ENCODE measurements around the gene L3MBTL3.
"Not testable (repeated sequence)": the region's sequence is repeated elsewhere in the genome, so short reads cannot be mapped to it uniquely, and the experiment has no call there.

L3MBTL3 gene

GRCh38 chr6:130173377-130174004 is 155.1 kb downstream of the L3MBTL3 start:
- not testable (repeated sequence) for DNase-seq (ENCODE audit: low spot score in 2 of 2); H3K27me3 Mint-ChIP-seq; H3K27ac Mint-ChIP-seq; H3K4me3 Mint-ChIP-seq; H3K4me1 Mint-ChIP-seq; H3K36me3 Mint-ChIP-seq; ATAC-seq (ENCODE audit: low read depth)
- H3K9me3 Mint-ChIP-seq = peaks cover 11% of the 10 kb centered on the region

GRCh38 chr6:130176378-130176777 is 158.0 kb downstream of the L3MBTL3 start:
- Mint-ChIP-seq H3K4me1 (no peaks in the 10 kb centered on the region), H3K27ac (no peak overlapping the region), H3K4me3 (no peak overlapping the region), H3K27me3 (no peaks in the 10 kb centered on the region), H3K9me3 (peaks cover 8% of the 10 kb centered on the region), H3K36me3 (peaks cover 5% of the 10 kb centered on the region)
- DNase-seq (ENCODE audit: low spot score in 2 of 2) = no peak
- ATAC-seq (ENCODE audit: low read depth) = no peak

GRCh38 chr6:130178692-130179091 is 160.3 kb downstream of the L3MBTL3 start:
- no peaks in the 10 kb centered on the region for H3K9me3 Mint-ChIP-seq
- no peak for ATAC-seq (ENCODE audit: low read depth)
- peaks cover 3% of the 10 kb centered on the region for H3K4me1 Mint-ChIP-seq
- H3K36me3 Mint-ChIP-seq = no peaks in the 10 kb centered on the region
- no peaks in the 10 kb centered on the region for H3K27me3 Mint-ChIP-seq
- DNase-seq (ENCODE audit: low spot score in 2 of 2) = no peak
- no peak overlapping the region for H3K4me3 Mint-ChIP-seq
- no peak overlapping the region for H3K27ac Mint-ChIP-seq

- no peak overlapping the region for H3K4me3 Mint-ChIP-seq
- H3K27ac Mint-ChIP-seq = no peak overlapping the region
- H3K4me1 Mint-ChIP-seq = peaks cover 5% of the 10 kb centered on the region
- H3K36me3 Mint-ChIP-seq = no peaks in the 10 kb centered on the region
- H3K27me3 Mint-ChIP-seq = no peaks in the 10 kb centered on the region
- DNase-seq (ENCODE audit: low spot score in 2 of 2) = no peak
- ATAC-seq (ENCODE audit: low read depth) = no peak
- H3K9me3 Mint-ChIP-seq = no peaks in the 10 kb centered on the region
Measured at GRCh38 chr6:130182466-130182865, 164.1 kb downstream of the L3MBTL3 start.

- H3K4me3 Mint-ChIP-seq = peak overlapping the region; percentile 55
- H3K4me1 Mint-ChIP-seq = peaks cover 5% of the 10 kb centered on the region
- no peaks in the 10 kb centered on the region for H3K9me3 Mint-ChIP-seq
- ATAC-seq (ENCODE audit: low read depth) = peak; percentile 61
- peak overlapping the region; percentile 45 for H3K27ac Mint-ChIP-seq
- no peaks in the 10 kb centered on the region for H3K27me3 Mint-ChIP-seq
- no peaks in the 10 kb centered on the region for H3K36me3 Mint-ChIP-seq
- no peak for DNase-seq (ENCODE audit: low spot score in 2 of 2)
Measured at GRCh38 chr6:130183271-130184222, 165.2 kb downstream of the L3MBTL3 start.

- Mint-ChIP-seq H3K27me3 (no peaks in the 10 kb centered on the region), H3K36me3 (no peaks in the 10 kb centered on the region), H3K27ac (no peak overlapping the region), H3K4me3 (no peak overlapping the region), H3K9me3 (no peaks in the 10 kb centered on the region), H3K4me1 (peaks cover 5% of the 10 kb centered on the region)
- no peak for ATAC-seq (ENCODE audit: low read depth)
- DNase-seq (ENCODE audit: low spot score in 2 of 2) = no peak
Measured at GRCh38 chr6:130185658-130186057, 167.3 kb downstream of the L3MBTL3 start.

- DNase-seq (ENCODE audit: low spot score in 2 of 2) (no peak), ATAC-seq (ENCODE audit: low read depth) (no peak)
- no peaks in the 10 kb centered on the region for H3K36me3 Mint-ChIP-seq
- H3K4me1 Mint-ChIP-seq = peaks cover 12% of the 10 kb centered on the region
- no peak overlapping the region for H3K27ac Mint-ChIP-seq
- H3K27me3 Mint-ChIP-seq = no peaks in the 10 kb centered on the region
- H3K4me3 Mint-ChIP-seq = no peak overlapping the region
- no peaks in the 10 kb centered on the region for H3K9me3 Mint-ChIP-seq
Measured at GRCh38 chr6:130187335-130188206, 169.2 kb downstream of the L3MBTL3 start.

- H3K4me1 Mint-ChIP-seq = peaks cover 12% of the 10 kb centered on the region
- no peak overlapping the region for H3K4me3 Mint-ChIP-seq
- H3K9me3 Mint-ChIP-seq = no peaks in the 10 kb centered on the region
- no peak for ATAC-seq (ENCODE audit: low read depth)
- no peaks in the 10 kb centered on the region for H3K36me3 Mint-ChIP-seq
- DNase-seq (ENCODE audit: low spot score in 2 of 2) = no peak
- peaks cover 2% of the 10 kb centered on the region for H3K27me3 Mint-ChIP-seq
- H3K27ac Mint-ChIP-seq = no peak overlapping the region
Measured at GRCh38 chr6:130188207-130188899, 170.0 kb downstream of the L3MBTL3 start.

- H3K36me3 Mint-ChIP-seq = no peaks in the 10 kb centered on the region
- peaks cover 3% of the 10 kb centered on the region for H3K27me3 Mint-ChIP-seq
- no peak for ATAC-seq (ENCODE audit: low read depth)
- H3K27ac Mint-ChIP-seq = no peak overlapping the region
- no peak overlapping the region for H3K4me3 Mint-ChIP-seq
- no peaks in the 10 kb centered on the region for H3K9me3 Mint-ChIP-seq
- DNase-seq (ENCODE audit: low spot score in 2 of 2) = no peak
- peaks cover 7% of the 10 kb centered on the region for H3K4me1 Mint-ChIP-seq
Measured at GRCh38 chr6:130189531-130190397, 171.4 kb downstream of the L3MBTL3 start.

Data from memory B cell (primary cell).